ENCODE measurements around the gene CFAP61. TPM values are rescaled to one million over a fixed set of nuclear protein-coding genes. Genes with fewer than 3 reads are reported as not detected.

Gene CFAP61
- total and polyA plus RNA-seq, 10 donors: 0.06 to 0.17 TPM; not detected in 8

DNA sequence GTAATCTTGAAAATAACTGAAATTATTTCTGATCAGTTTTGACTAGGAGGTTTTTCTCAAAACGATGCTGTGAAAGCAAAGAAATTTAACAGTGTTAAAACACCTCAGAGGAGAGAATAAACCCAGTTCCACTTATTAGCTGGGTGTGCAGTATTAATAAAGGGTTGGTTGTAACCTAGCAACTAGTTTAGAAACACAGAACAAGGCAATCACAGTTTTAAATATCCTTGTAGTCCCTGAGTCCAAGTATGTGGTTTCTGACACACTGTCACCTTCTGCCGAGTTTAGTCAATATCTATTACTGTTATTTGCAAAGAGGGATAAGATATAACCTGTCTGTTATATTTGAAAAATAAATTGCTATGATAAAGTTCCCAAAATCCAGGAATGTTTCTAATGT lies 245.4 kb downstream of the CFAP61 start:
- Histone ChIP-seq H3K4me1 (no peaks in the 10 kb centered on the region), H3K9me3 (no peaks in the 10 kb centered on the region), H3K36me3 (no peaks in the 10 kb centered on the region), H3K4me3 (no peak overlapping the region), H3K27me3 (replicated peaks in 1 of 7) (no peaks in the 10 kb centered on the region), H3K27ac (no peak overlapping the region)
- TF ChIP-seq POLR2A (IDR thresholded peaks at IDR 0.05): no peak
- TF ChIP-seq, protein P1, sequence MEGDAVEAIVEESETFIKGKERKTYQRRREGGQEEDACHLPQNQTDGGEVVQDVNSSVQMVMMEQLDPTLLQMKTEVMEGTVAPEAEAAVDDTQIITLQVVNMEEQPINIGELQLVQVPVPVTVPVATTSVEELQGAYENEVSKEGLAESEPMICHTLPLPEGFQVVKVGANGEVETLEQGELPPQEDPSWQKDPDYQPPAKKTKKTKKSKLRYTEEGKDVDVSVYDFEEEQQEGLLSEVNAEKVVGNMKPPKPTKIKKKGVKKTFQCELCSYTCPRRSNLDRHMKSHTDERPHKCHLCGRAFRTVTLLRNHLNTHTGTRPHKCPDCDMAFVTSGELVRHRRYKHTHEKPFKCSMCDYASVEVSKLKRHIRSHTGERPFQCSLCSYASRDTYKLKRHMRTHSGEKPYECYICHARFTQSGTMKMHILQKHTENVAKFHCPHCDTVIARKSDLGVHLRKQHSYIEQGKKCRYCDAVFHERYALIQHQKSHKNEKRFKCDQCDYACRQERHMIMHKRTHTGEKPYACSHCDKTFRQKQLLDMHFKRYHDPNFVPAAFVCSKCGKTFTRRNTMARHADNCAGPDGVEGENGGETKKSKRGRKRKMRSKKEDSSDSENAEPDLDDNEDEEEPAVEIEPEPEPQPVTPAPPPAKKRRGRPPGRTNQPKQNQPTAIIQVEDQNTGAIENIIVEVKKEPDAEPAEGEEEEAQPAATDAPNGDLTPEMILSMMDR (IDR thresholded peaks at IDR 0.05 in 8 of 11, conservative IDR thresholded peaks at IDR 0.05 in 3 of 11): no peak
- TF ChIP-seq POLR2AphosphoS5 (IDR thresholded peaks at IDR 0.05): no peak
- WGBS, 5 donors: 83 to 90% (median 86%) methylated on average over 2 of the region's 2 CpGs
- no peak for DNase-seq
- intact Hi-C loops (cut with DNase I; ENCODE audit: low total_unique reads): no loop called here

DNA sequence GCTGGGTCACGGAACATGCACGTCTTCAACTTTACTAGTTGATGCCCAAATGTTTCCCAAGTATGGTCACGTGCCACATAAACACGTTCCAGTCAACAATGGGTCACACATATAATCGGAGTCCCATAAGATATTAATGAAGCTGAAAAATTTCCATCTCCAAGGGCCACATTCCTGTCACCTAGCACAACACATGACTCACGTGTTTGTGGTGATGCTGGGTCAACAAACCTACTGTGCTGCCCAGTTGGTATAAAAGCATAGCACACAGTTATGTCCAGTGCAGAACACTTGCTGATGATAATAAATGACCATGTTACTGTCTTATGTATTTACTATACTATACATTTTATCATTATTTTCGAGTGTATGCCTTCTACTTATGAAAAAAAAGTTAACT lies 247.6 kb downstream of the CFAP61 start:
- WGBS, 5 donors: 67 to 79% (median 75%) methylated on average over 7 of the region's 7 CpGs
- no peaks in the 10 kb centered on the region for H3K27me3 ChIP-seq (replicated peaks in 1 of 7)
- no peaks in the 10 kb centered on the region for H3K9me3 ChIP-seq
- intact Hi-C loops (cut with DNase I; ENCODE audit: low total_unique reads): no loop called here
- H3K36me3 ChIP-seq: no peaks in the 10 kb centered on the region
- DNase-seq: no peak
- no peak overlapping the region for H3K4me3 ChIP-seq
- no peak for TF ChIP-seq POLR2AphosphoS5 (IDR thresholded peaks at IDR 0.05)
- TF ChIP-seq, protein P1 (IDR thresholded peaks at IDR 0.05 in 8 of 11, conservative IDR thresholded peaks at IDR 0.05 in 3 of 11): no peak
- TF ChIP-seq POLR2A (IDR thresholded peaks at IDR 0.05): no peak
- no peaks in the 10 kb centered on the region for H3K4me1 ChIP-seq
- no peak overlapping the region for H3K27ac ChIP-seq

DNA sequence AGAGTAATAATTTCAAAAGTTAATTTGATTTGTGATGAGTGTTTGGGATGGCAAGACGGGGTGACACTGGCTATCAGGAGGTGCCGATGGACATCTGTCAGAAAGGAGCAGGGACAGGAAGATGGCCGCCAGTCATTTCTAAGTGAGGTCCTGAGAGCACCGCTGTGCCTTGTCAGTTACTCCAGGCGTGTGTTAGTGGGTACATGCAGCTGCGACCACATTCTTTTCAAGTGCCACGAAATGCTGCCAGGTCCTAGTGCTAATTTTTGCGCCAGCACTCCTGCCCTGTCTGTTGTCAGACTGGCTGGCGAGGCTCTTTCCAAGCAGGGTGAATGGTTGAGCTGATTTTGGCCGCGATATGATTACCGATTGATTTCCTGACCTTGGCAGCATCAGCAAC lies 251.0 kb downstream of the CFAP61 start:
- no peaks in the 10 kb centered on the region for H3K36me3 ChIP-seq
- intact Hi-C loops (cut with DNase I; ENCODE audit: low total_unique reads): no loop called here
- no peaks in the 10 kb centered on the region for H3K9me3 ChIP-seq
- TF ChIP-seq POLR2AphosphoS5 (IDR thresholded peaks at IDR 0.05): no peak
- no peak for TF ChIP-seq POLR2A (IDR thresholded peaks at IDR 0.05)
- TF ChIP-seq, protein P1 (IDR thresholded peaks at IDR 0.05 in 8 of 11, conservative IDR thresholded peaks at IDR 0.05 in 3 of 11): no peak
- no peak overlapping the region for H3K27ac ChIP-seq
- H3K4me1 ChIP-seq: no peaks in the 10 kb centered on the region
- WGBS, 5 donors: 85 to 92% (median 91%) methylated on average over 8 to 12 of the region's 12 CpGs
- no peak overlapping the region for H3K4me3 ChIP-seq
- DNase-seq: no peak
- H3K27me3 ChIP-seq (replicated peaks in 1 of 7): no peaks in the 10 kb centered on the region

DNA sequence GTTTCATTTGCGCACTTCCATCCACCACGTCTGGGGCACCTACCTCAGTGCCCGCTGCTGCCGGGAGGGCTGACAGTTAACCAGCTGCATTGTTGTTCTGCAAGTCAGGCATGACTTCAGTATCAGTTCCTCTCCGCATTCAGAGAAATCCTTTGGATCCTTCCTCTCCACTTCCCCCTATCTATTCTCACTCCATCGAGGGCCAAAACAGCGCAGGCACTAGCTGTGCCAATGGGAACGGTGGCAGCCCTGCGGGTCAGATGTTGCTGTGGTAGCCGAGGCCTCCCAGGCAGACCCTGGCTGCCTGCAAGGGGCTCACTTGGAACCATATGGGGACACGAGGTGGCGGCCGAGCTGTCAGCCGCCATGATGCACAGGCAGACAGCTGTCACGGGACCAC lies 251.4 kb downstream of the CFAP61 start:
- no peak for DNase-seq
- WGBS, 5 donors: 78 to 91% (median 83%) methylated on average over 15 of the region's 15 CpGs
- Histone ChIP-seq H3K27me3 (replicated peaks in 1 of 7) (no peaks in the 10 kb centered on the region), H3K9me3 (no peaks in the 10 kb centered on the region), H3K4me3 (no peak overlapping the region), H3K4me1 (no peaks in the 10 kb centered on the region), H3K36me3 (no peaks in the 10 kb centered on the region), H3K27ac (no peak overlapping the region)
- TF ChIP-seq, protein P1 (IDR thresholded peaks at IDR 0.05 in 8 of 11, conservative IDR thresholded peaks at IDR 0.05 in 3 of 11): no peak
- TF ChIP-seq POLR2AphosphoS5 (IDR thresholded peaks at IDR 0.05): no peak
- TF ChIP-seq POLR2A (IDR thresholded peaks at IDR 0.05): no peak
- intact Hi-C loops (cut with DNase I; ENCODE audit: low total_unique reads): no loop called here
